HEK293 (cell line): ENCODE results near the gene BCL7A.
A peak's percentile ranks its signal among the peaks of the same experiment; 100 is the strongest.

Source experiments
- CTCF ChIA-PET: fragments of 350-600 bp; formaldehyde crosslinking; extraction: SDS; loops from one replicate; lab custom pipeline; 2021; ENCODE audit warnings: antibody characterized with exemption; lab: Yijun Ruan, JAX
- POLR2A ChIA-PET: fragments of 300-600 bp; formaldehyde crosslinking; extraction: SDS; loops from one replicate; lab custom pipeline; 2020; ENCODE audit warnings: antibody characterized with exemption, inconsistent platforms; lab: Yijun Ruan, JAX
- H3K27ac ChIP-seq: fragments of 200-500 bp; sonication (Bioruptor generic); 2 replicates; pipeline ENCODE4 v1.5.1; 2014; ENCODE audit warnings: low read depth, low read length, control low read depth, inconsistent platforms; ENCODE audit errors: extremely low read depth
- H3K36me3 ChIP-seq, 2 experiments: fragments of 200-500 bp in 1 of 2; sonication (Bioruptor generic) in 1 of 2; 1 replicate in 1 of 2; 2 replicates in 1 of 2; pipeline ENCODE4 v1.5.1; 2014 to 2017; ENCODE audit warnings: inconsistent platforms in 2 of 2, low read length in 2 of 2; ENCODE audit not compliant: control insufficient read depth in 2 of 2, insufficient read depth in 1 of 2
- H3K4me1 ChIP-seq: fragments of 200-500 bp; sonication (Bioruptor generic); 2 replicates; pipeline ENCODE4 v1.5.1; 2014; ENCODE audit warnings: mild to moderate bottlenecking, low read length, inconsistent platforms; ENCODE audit not compliant: control insufficient read depth, insufficient read depth
- H3K4me3 ChIP-seq: 2 replicates; pipeline ENCODE4 v1.5.1; 2011; ENCODE audit warnings: low read depth, mild to moderate bottlenecking, control low read depth, low read length, moderate library complexity
- H3K9me3 ChIP-seq: fragments of 200-500 bp; sonication (Bioruptor generic); 2 replicates; pipeline ENCODE4 v1.5.1; 2014; ENCODE audit warnings: low read depth, low read length, inconsistent platforms; ENCODE audit not compliant: control insufficient read depth, insufficient read depth
- BCL11B ChIP-seq: fragments of 450-650 bp; formaldehyde crosslinking; IDR thresholded peaks from 2 replicates; pipeline ENCODE4 v1.5.1; 2016; ENCODE audit warnings: low read depth, missing biosample characterization, missing genetic modification characterization
- MYNN ChIP-seq: fragments of 450-650 bp; formaldehyde crosslinking; IDR thresholded peaks from 2 replicates; pipeline ENCODE4 v1.5.1; 2016; ENCODE audit warnings: missing biosample characterization, missing genetic modification characterization, borderline replicate concordance
- PRDM10 ChIP-seq: fragments of 450-650 bp; formaldehyde crosslinking; IDR thresholded peaks from 2 replicates; pipeline ENCODE4 v1.5.1; 2016; ENCODE audit warnings: missing biosample characterization, missing genetic modification characterization
- ZNF121 ChIP-seq: fragments of 450-650 bp; formaldehyde crosslinking; IDR thresholded peaks from 2 replicates; pipeline ENCODE4 v1.5.1; 2016; ENCODE audit warnings: missing biosample characterization, missing genetic modification characterization
- ZNF157 ChIP-seq: fragments of 450-650 bp; formaldehyde crosslinking; IDR thresholded peaks from 2 replicates; pipeline ENCODE4 v1.5.1; 2016; ENCODE audit warnings: missing biosample characterization, missing genetic modification characterization
- ZNF18 ChIP-seq: fragments of 450-650 bp; formaldehyde crosslinking; IDR thresholded peaks from 2 replicates; pipeline ENCODE4 v1.5.1; 2016; ENCODE audit warnings: missing biosample characterization, missing genetic modification characterization
- ZNF211 ChIP-seq: fragments of 450-650 bp; formaldehyde crosslinking; IDR thresholded peaks from 2 replicates; pipeline ENCODE4 v1.5.1; 2016; ENCODE audit warnings: low read depth, missing biosample characterization, missing genetic modification characterization
- ZNF214 ChIP-seq: fragments of 450-650 bp; formaldehyde crosslinking; IDR thresholded peaks from 2 replicates; pipeline ENCODE4 v1.5.1; 2017; ENCODE audit warnings: missing biosample characterization, mild to moderate bottlenecking, missing genetic modification characterization, borderline replicate concordance
- ZNF221 ChIP-seq: fragments of 450-650 bp; formaldehyde crosslinking; IDR thresholded peaks from 2 replicates; pipeline ENCODE4 v1.5.1; 2017; ENCODE audit warnings: missing biosample characterization, missing genetic modification characterization, borderline replicate concordance
- ZNF23 ChIP-seq: fragments of 450-650 bp; formaldehyde crosslinking; IDR thresholded peaks from 2 replicates; pipeline ENCODE4 v1.5.1; 2016; ENCODE audit warnings: missing biosample characterization, missing genetic modification characterization, borderline replicate concordance
- ZNF248 ChIP-seq: fragments of 450-650 bp; formaldehyde crosslinking; IDR thresholded peaks from 2 replicates; pipeline ENCODE4 v1.5.1; 2017; ENCODE audit warnings: missing biosample characterization, missing genetic modification characterization
- ZNF529 ChIP-seq: fragments of 450-650 bp; formaldehyde crosslinking; IDR thresholded peaks from 2 replicates; pipeline ENCODE4 v1.5.1; 2017; ENCODE audit warnings: missing genetic modification characterization, missing biosample characterization; ENCODE audit not compliant: insufficient replicate concordance
- ZNF624 ChIP-seq: fragments of 450-650 bp; formaldehyde crosslinking; IDR thresholded peaks from 2 replicates; pipeline ENCODE4 v1.5.1; 2017; ENCODE audit warnings: missing biosample characterization, missing genetic modification characterization
- ZNF830 ChIP-seq: fragments of 450-650 bp; IDR thresholded peaks from 2 replicates; pipeline ENCODE4 v1.5.0; 2018; ENCODE audit warnings: missing biosample characterization, missing genetic modification characterization, low read depth, mild to moderate bottlenecking, moderate library complexity
- TF ChIP-seq, protein P1 (sequence below): fragments of 450-650 bp; formaldehyde crosslinking; IDR thresholded peaks from 2 replicates; pipeline ENCODE4 v1.5.1; 2016; ENCODE audit warnings: missing biosample characterization, missing genetic modification characterization
- TF ChIP-seq, protein P2 (sequence below): fragments of 450-650 bp; formaldehyde crosslinking; IDR thresholded peaks from 2 replicates; pipeline ENCODE4 v1.5.1; 2016; ENCODE audit warnings: missing biosample characterization, missing genetic modification characterization

Gene BCL7A

GRCh38 chr12:121981456-121981855 lies 40.2 kb upstream of the BCL7A start (continued):
- TF ChIP-seq, protein P1, sequence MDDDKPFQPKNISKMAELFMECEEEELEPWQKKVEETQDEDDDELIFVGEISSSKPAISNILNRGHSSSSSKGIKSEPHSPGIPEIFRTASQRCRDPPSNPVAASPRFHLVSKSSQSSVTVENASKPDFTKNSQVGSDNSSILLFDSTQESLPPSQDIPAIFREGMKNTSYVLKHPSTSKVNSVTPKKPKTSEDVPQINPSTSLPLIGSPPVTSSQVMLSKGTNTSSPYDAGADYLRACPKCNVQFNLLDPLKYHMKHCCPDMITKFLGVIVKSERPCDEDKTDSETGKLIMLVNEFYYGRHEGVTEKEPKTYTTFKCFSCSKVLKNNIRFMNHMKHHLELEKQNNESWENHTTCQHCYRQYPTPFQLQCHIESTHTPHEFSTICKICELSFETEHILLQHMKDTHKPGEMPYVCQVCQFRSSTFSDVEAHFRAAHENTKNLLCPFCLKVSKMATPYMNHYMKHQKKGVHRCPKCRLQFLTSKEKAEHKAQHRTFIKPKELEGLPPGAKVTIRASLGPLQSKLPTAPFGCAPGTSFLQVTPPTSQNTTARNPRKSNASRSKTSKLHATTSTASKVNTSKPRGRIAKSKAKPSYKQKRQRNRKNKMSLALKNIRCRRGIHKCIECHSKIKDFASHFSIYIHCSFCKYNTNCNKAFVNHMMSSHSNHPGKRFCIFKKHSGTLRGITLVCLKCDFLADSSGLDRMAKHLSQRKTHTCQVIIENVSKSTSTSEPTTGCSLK (tag by site-specific recombination) = no peak
- no peak for TF ChIP-seq ZNF221 (tag by site-specific recombination)
- TF ChIP-seq ZNF830 (tag by site-specific recombination) = no peak
- TF ChIP-seq ZNF624 (tag by site-specific recombination) = no peak
- TF ChIP-seq ZNF529 (tag by site-specific recombination) = no peak
- no peak for TF ChIP-seq BCL11B
- TF ChIP-seq, protein P2, sequence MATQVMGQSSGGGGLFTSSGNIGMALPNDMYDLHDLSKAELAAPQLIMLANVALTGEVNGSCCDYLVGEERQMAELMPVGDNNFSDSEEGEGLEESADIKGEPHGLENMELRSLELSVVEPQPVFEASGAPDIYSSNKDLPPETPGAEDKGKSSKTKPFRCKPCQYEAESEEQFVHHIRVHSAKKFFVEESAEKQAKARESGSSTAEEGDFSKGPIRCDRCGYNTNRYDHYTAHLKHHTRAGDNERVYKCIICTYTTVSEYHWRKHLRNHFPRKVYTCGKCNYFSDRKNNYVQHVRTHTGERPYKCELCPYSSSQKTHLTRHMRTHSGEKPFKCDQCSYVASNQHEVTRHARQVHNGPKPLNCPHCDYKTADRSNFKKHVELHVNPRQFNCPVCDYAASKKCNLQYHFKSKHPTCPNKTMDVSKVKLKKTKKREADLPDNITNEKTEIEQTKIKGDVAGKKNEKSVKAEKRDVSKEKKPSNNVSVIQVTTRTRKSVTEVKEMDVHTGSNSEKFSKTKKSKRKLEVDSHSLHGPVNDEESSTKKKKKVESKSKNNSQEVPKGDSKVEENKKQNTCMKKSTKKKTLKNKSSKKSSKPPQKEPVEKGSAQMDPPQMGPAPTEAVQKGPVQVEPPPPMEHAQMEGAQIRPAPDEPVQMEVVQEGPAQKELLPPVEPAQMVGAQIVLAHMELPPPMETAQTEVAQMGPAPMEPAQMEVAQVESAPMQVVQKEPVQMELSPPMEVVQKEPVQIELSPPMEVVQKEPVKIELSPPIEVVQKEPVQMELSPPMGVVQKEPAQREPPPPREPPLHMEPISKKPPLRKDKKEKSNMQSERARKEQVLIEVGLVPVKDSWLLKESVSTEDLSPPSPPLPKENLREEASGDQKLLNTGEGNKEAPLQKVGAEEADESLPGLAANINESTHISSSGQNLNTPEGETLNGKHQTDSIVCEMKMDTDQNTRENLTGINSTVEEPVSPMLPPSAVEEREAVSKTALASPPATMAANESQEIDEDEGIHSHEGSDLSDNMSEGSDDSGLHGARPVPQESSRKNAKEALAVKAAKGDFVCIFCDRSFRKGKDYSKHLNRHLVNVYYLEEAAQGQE (tag by site-specific recombination) = no peak
- no peak for TF ChIP-seq ZNF214
- TF ChIP-seq MYNN (tag by site-specific recombination) = no peak

- TF ChIP-seq ZNF23 = no peak
- peak; percentile 66; the same call in 1 of the 2 replicates for TF ChIP-seq ZNF121
- POLR2A ChIA-PET = no interaction called here
- CTCF ChIA-PET = interaction anchor here (0.6 kb wide), 1 partner anchor 572 kb away, joined by 3 read pairs; no protein-coding TSS in a partner anchor
- Histone ChIP-seq H3K36me3 (no peaks in the 10 kb centered on the region), H3K4me1 (no peaks in the 10 kb centered on the region), H3K9me3 (no peaks in the 10 kb centered on the region), H3K27ac (no peak overlapping the region), H3K4me3 (no peak overlapping the region)
Observed at GRCh38 chr12:121982950-121983349, 38.7 kb upstream of the BCL7A start.

DNA sequence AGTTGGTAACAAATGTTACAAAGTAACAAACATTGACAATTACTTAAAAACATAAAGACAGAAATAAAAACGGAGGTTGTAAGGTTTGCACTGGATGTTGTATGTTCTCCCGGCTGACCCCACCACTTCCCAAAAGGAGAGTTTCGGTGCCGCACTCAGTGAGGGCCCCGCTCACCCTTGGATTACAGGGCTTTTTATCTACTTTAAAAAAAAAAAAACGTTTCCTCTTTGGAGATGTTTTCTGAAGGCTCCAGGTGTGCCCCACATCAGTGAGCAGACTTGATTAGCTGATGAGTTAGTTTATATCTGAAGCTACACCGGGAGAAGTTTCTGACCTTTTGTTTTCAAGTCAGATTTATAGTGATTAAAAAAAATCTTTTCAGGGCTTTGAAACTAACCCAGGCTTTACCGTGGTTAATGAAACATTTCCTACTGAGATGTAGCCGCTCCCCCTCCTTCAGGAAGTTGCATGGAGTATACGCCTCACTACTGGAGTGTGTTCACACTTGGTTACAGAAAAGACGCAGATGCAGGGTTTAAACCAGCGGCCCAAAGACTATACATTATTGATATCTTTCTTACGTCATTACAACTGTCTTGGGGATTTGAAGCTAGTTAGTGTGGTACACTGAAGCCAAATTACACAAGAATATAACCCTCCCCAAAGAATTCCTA lies 38.0 kb upstream of the BCL7A start:
- Histone ChIP-seq H3K9me3 (no peaks in the 10 kb centered on the region), H3K27ac (no peak overlapping the region), H3K36me3 (no peaks in the 10 kb centered on the region)
- ChIA-PET CTCF (interaction anchor here (0.6 kb wide), 1 partner anchor 571 kb away, joined by 3 read pairs; no protein-coding TSS in a partner anchor), POLR2A (no interaction called here)
- TF ChIP-seq ZNF157 (no peak), ZNF529 (tag by site-specific recombination) (no peak), ZNF18 (peak; percentile 85), PRDM10 (tag by site-specific recombination) (no peak), ZNF248 (tag by site-specific recombination) (no peak), ZNF211 (no peak)
- TF ChIP-seq, all 188 proteins: peak for 1
- Histone ChIP-seq H3K4me3 (no peak overlapping the region), H3K4me1 (no peaks in the 10 kb centered on the region)
